ENCODE results near the gene PHKB. TPM values are rescaled to one million over a fixed set of nuclear protein-coding genes. Genes with fewer than 3 reads are reported as not detected.

The PHKB gene
- total RNA-seq, 1 donor from 2014 or later, result 34.2 TPM

Other genes starting within 250 kb of the PHKB start
- 27.3 TPM for gene ITFG1, start 268 bp upstream of the PHKB start, total RNA-seq